ENCODE data around the gene RANBP17. TPM values are rescaled to one million over a fixed set of nuclear protein-coding genes. Genes with fewer than 3 reads are reported as not detected.
A peak's percentile ranks its signal among the peaks of the same experiment; 100 is the strongest.

The RANBP17 gene
- total RNA-seq (ENCODE audit: low replicate concordance): 38.7 and 49.7 TPM in 2 replicates

DNA sequence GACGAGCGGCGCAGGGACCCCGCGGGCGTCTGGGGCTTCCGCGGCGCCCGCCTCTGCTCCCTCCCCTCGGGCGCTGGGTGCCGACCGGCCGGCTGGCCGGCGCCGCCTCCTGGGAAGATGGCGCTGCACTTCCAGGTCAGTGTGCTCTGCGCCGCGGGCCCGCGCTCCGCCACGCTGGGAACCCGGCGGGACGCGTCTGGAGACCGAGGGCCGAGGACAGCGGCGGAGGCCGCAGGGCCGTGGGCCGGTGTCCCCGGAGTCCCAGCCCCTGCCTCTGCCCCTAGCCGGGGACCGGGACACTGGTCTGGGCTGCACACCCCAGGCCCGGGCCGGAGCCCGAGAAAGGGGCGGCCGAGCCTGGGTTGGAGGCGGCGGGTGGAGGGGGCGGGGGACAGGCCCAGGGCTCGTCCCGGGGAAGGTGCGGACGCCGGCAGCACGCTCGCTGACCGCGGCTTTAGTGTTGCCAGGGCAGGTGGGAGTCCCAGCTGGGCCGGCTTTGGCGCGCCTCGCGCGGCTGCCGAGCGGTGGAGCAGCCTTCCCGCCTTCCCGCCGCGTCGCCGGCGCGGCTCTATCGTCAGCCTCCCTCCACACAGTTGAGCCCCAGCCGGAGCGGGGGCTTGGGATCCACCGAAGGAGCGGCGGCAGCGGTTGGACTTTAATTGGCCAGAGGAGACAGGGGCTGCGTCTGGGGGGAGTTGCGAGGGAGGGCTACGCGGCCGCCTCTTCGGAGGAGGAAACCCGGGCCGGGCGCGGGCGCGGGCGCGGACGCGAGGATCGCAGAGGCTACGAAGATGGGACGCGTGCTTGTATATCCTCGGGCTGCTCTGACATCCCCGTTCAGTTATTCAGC is at the start of gene RANBP17:
Gene RANBP17 (plus strand): TSS at position 102 of the 850 bp plus-strand sequence.
- Histone ChIP-seq H3K4me1 (peaks cover 5% of the 10 kb centered on the region), H3K4me2 (peak within 1 kb of the TSS; percentile 93), H4K20me1 (ENCODE audit: low read depth) (peaks cover 17% of the 10 kb centered on the region), H3F3A (ENCODE audit: low read depth) (peaks cover 10% of the 10 kb centered on the region), H3K9me3 (ENCODE audit: low read depth) (peaks cover 7% of the 10 kb centered on the region), H3K27me3 (peaks cover 9% of the 10 kb centered on the region), H2AFZ (replicated peaks) (peak within 1 kb of the TSS; percentile 83), H3K79me2 (ENCODE audit: low read depth) (peaks cover 47% of the 10 kb centered on the region), H3K27ac (peak within 1 kb of the TSS; percentile 17), H3K36me3 (no peaks in the 10 kb centered on the region), H3K4me3 (peak within 1 kb of the TSS; percentile 73), H3K9ac (peak within 1 kb of the TSS; percentile 31)
- peak within 1 kb of the TSS; percentile 64 for H3K27ac Mint-ChIP-seq
- TF ChIP-seq EZH2 (IDR thresholded peaks at IDR 0.05): no peak
- TF ChIP-seq, protein P1, sequence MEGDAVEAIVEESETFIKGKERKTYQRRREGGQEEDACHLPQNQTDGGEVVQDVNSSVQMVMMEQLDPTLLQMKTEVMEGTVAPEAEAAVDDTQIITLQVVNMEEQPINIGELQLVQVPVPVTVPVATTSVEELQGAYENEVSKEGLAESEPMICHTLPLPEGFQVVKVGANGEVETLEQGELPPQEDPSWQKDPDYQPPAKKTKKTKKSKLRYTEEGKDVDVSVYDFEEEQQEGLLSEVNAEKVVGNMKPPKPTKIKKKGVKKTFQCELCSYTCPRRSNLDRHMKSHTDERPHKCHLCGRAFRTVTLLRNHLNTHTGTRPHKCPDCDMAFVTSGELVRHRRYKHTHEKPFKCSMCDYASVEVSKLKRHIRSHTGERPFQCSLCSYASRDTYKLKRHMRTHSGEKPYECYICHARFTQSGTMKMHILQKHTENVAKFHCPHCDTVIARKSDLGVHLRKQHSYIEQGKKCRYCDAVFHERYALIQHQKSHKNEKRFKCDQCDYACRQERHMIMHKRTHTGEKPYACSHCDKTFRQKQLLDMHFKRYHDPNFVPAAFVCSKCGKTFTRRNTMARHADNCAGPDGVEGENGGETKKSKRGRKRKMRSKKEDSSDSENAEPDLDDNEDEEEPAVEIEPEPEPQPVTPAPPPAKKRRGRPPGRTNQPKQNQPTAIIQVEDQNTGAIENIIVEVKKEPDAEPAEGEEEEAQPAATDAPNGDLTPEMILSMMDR (IDR thresholded peaks at IDR 0.05): peak; percentile 21
- H3K4me3 Mint-ChIP-seq: peak within 1 kb of the TSS; percentile 90
- peaks cover 5% of the 10 kb centered on the region for H3K36me3 Mint-ChIP-seq
- peaks cover 6% of the 10 kb centered on the region for H3K27me3 Mint-ChIP-seq (ENCODE audit: insufficient read depth, low read depth)
- H3K9me3 Mint-ChIP-seq: peaks cover 22% of the 10 kb centered on the region
- peaks cover 18% of the 10 kb centered on the region for H3K4me1 Mint-ChIP-seq
- peak; percentile 91 for DNase-seq (ENCODE audit: low spot score)

DNA sequence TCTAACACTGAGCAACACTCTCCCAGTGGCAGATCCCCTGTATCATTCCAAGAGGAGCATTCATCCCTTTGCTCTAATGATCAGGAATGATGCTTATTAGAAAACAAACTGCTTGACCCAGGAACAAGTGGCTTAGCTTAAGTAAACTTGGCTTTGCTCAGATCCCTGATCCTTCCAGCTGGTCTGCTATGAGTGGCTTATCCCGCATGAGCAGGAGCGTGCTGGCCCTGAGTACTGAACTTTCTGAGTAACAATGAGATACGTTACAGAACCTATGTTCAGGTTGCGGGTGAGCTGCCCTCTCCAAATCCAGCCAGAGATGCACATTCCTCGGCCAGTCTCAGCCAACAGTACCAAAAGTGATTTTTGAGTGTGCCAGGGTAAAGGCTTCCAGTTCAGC is 48.6 kb upstream of the RANBP17 start:
- no peaks in the 10 kb centered on the region for H3K79me2 ChIP-seq (ENCODE audit: low read depth)
- H3K27ac Mint-ChIP-seq: no peak overlapping the region
- no peak overlapping the region for H3K4me2 ChIP-seq
- H3F3A ChIP-seq (ENCODE audit: low read depth): no peaks in the 10 kb centered on the region
- H3K36me3 Mint-ChIP-seq: no peaks in the 10 kb centered on the region
- H3K4me1 ChIP-seq: no peaks in the 10 kb centered on the region
- H3K4me1 Mint-ChIP-seq: no peaks in the 10 kb centered on the region
- no peaks in the 10 kb centered on the region for H4K20me1 ChIP-seq (ENCODE audit: low read depth)
- no peak for DNase-seq (ENCODE audit: low spot score)
- H3K36me3 ChIP-seq: no peaks in the 10 kb centered on the region
- no peak overlapping the region for H3K4me3 Mint-ChIP-seq
- H3K27me3 ChIP-seq: no peaks in the 10 kb centered on the region
- H3K9me3 Mint-ChIP-seq: peaks cover 3% of the 10 kb centered on the region
- no peaks in the 10 kb centered on the region for H3K9me3 ChIP-seq (ENCODE audit: low read depth)
- no peak overlapping the region for H3K27ac ChIP-seq
- no peak overlapping the region for H3K4me3 ChIP-seq
- no peak overlapping the region for H3K9ac ChIP-seq
- no peak overlapping the region for H2AFZ ChIP-seq (replicated peaks)
- TF ChIP-seq EZH2 (IDR thresholded peaks at IDR 0.05) (no peak), EZH2phosphoT487 (IDR thresholded peaks at IDR 0.05) (no peak)
- TF ChIP-seq, protein P1 (IDR thresholded peaks at IDR 0.05): no peak
- H3K27me3 Mint-ChIP-seq (ENCODE audit: insufficient read depth, low read depth): peaks cover 2% of the 10 kb centered on the region

DNA sequence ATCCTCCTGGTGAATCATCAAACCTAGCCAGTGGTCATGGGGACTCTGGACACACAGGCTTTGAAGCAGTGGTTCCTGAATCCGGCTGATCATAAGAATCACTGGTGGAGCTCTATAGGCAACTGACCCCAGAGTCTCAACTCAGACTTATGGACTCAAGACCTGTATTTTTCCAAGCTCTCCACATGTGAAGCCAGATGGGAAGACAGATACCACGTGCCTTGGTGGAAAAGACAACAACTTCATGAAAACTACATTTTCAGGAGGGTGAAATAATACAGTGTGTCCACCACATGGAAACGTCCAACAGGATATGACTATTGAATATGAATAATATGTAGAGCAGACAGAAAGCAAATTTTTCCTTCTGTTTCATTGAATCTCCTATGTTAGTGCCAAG is 44.6 kb upstream of the RANBP17 start:
- no peaks in the 10 kb centered on the region for H3K36me3 Mint-ChIP-seq
- DNase-seq (ENCODE audit: low spot score): no peak
- Histone ChIP-seq H4K20me1 (ENCODE audit: low read depth) (no peaks in the 10 kb centered on the region), H2AFZ (replicated peaks) (no peak overlapping the region), H3K27me3 (no peaks in the 10 kb centered on the region), H3K36me3 (no peaks in the 10 kb centered on the region), H3F3A (ENCODE audit: low read depth) (no peaks in the 10 kb centered on the region), H3K79me2 (ENCODE audit: low read depth) (no peaks in the 10 kb centered on the region), H3K9me3 (ENCODE audit: low read depth) (no peaks in the 10 kb centered on the region), H3K4me2 (no peak overlapping the region), H3K9ac (no peak overlapping the region), H3K27ac (no peak overlapping the region), H3K4me3 (no peak overlapping the region), H3K4me1 (no peaks in the 10 kb centered on the region)
- H3K9me3 Mint-ChIP-seq: peaks cover 3% of the 10 kb centered on the region
- no peak overlapping the region for H3K27ac Mint-ChIP-seq
- H3K4me1 Mint-ChIP-seq: no peaks in the 10 kb centered on the region
- H3K4me3 Mint-ChIP-seq: no peak overlapping the region
- TF ChIP-seq EZH2phosphoT487 (IDR thresholded peaks at IDR 0.05): no peak
- H3K27me3 Mint-ChIP-seq (ENCODE audit: insufficient read depth, low read depth): peaks cover 2% of the 10 kb centered on the region

DNA sequence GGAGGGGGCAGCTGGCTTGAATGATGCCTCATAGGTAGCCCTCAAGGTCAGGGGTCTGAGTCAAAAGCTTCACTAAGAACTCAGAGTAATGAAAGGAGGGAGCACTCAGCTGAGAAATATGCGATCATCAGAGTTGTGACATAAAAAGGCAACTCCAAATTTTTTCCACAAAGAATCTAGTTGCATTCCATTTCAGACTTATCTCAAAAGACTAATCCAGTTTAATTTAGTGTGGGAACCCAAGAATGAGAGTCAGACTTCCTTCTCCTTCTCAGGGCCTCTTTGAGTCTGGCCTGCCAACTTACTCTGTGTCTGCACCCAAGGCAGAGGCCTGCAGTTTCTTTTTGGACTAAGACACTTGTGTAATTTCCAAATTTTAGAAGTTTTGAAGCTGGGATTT is 43.6 kb upstream of the RANBP17 start:
- TF ChIP-seq, protein P1 (IDR thresholded peaks at IDR 0.05): no peak
- no peak for TF ChIP-seq EZH2 (IDR thresholded peaks at IDR 0.05)
- TF ChIP-seq EZH2phosphoT487 (IDR thresholded peaks at IDR 0.05): no peak

More for the DNA sequence above, 43.6 kb upstream of the RANBP17 start:
- Histone ChIP-seq H3K9ac (no peak overlapping the region), H3F3A (ENCODE audit: low read depth) (no peaks in the 10 kb centered on the region), H3K4me1 (no peaks in the 10 kb centered on the region), H3K79me2 (ENCODE audit: low read depth) (no peaks in the 10 kb centered on the region), H3K4me3 (no peak overlapping the region), H3K27me3 (no peaks in the 10 kb centered on the region), H4K20me1 (ENCODE audit: low read depth) (no peaks in the 10 kb centered on the region), H3K9me3 (ENCODE audit: low read depth) (no peaks in the 10 kb centered on the region), H3K27ac (no peak overlapping the region), H2AFZ (replicated peaks) (no peak overlapping the region), H3K4me2 (no peak overlapping the region), H3K36me3 (no peaks in the 10 kb centered on the region)
- Mint-ChIP-seq H3K4me1 (no peaks in the 10 kb centered on the region), H3K9me3 (peaks cover 3% of the 10 kb centered on the region), H3K27ac (no peak overlapping the region), H3K36me3 (no peaks in the 10 kb centered on the region), H3K27me3 (ENCODE audit: insufficient read depth, low read depth) (peaks cover 2% of the 10 kb centered on the region), H3K4me3 (no peak overlapping the region)
- no peak for DNase-seq (ENCODE audit: low spot score)
